Left lung (tissue), 10 donors: ENCODE measurements around the gene PITX1. TPM values are rescaled to one million over a fixed set of nuclear protein-coding genes. Genes with fewer than 3 reads are reported as not detected.

Experiments used
- ATAC-seq: fragments of 200-7000 bp; cut with Tn5 transposase; one replicate; pipeline ENCODE4 v1.9.1; 2020; ENCODE audit warnings: moderate library complexity
- DNase-seq, 4 donors: peaks; one replicate each; pipeline ENCODE4 v3.0.0-alpha.2; 2013 to 2020
- H3K27ac ChIP-seq, 2 donors: fragments of 200-600 bp; sonication (generic) in 1 of 2; one replicate each; pipeline versions ENCODE4 v1.5.0 to v1.8.0; 2020 to 2021
- H3K27me3 ChIP-seq, 2 donors: fragments of 200-600 bp; sonication (generic) in 1 of 2; one replicate each; pipeline versions ENCODE4 v1.5.0 to v1.8.0; 2020 to 2021
- H3K36me3 ChIP-seq, 2 donors: fragments of 200-600 bp; sonication (generic) in 1 of 2; one replicate each; pipeline versions ENCODE4 v1.5.0 to v1.8.0; 2020 to 2021
- H3K4me1 ChIP-seq, 2 donors: fragments of 200-600 bp; one replicate each; pipeline ENCODE4 v1.8.0; 2021
- H3K4me3 ChIP-seq, 2 donors: fragments of 200-600 bp; sonication (generic) in 1 of 2; one replicate each; pipeline versions ENCODE4 v1.5.0 to v1.8.0; 2020 to 2021; ENCODE audit warnings: mild to moderate bottlenecking in 1 of 2
- H3K9me3 ChIP-seq, 2 donors: fragments of 200-600 bp; sonication (generic) in 1 of 2; one replicate each; pipeline versions ENCODE4 v1.5.0 to v1.8.0; 2020 to 2021
- intact Hi-C, 2 donors: fragments of 100-400 bp; cut with DNase I; formaldehyde crosslinking; loops; one replicate each; pipeline versions ENCODE4 v1.11.2 to v1.14.2; 2022
- polyA plus RNA-seq, 6 donors: library from polyadenylated mRNA; unstranded; fragments of 120-200 nt; gene quantifications; one replicate each; pipeline ENCODE4 v1.2.1, GENCODE V29; 2013; ENCODE audit not compliant: insufficient read length in 6 of 6
- total RNA-seq, 2 donors: library from RNA; stranded (reverse); fragmentation: NEBNext Ultra II Directional; extraction: Animal tissue kit (Norgen Biotek cat#: 25700); gene quantifications; one replicate each; pipeline ENCODE4 v1.2.1, GENCODE V29; 2021
- TF ChIP-seq, protein P1 (sequence below), 2 donors: fragments of 200-600 bp; sonication (generic) in 1 of 2; IDR thresholded peaks; one replicate each; pipeline versions ENCODE4 v1.5.0 to v1.8.0; 2021; ENCODE audit warnings: antibody characterized with exemption in 2 of 2
- donor health status: DM: no; HTN: yes; CAD: no.
- donor health status: DM: no; HTN: no; CAD: no.

The PITX1 gene
- total and polyA plus RNA-seq, 8 donors, result 0.17 to 0.68 (median 0.32) TPM; not detected in 1

DNA sequence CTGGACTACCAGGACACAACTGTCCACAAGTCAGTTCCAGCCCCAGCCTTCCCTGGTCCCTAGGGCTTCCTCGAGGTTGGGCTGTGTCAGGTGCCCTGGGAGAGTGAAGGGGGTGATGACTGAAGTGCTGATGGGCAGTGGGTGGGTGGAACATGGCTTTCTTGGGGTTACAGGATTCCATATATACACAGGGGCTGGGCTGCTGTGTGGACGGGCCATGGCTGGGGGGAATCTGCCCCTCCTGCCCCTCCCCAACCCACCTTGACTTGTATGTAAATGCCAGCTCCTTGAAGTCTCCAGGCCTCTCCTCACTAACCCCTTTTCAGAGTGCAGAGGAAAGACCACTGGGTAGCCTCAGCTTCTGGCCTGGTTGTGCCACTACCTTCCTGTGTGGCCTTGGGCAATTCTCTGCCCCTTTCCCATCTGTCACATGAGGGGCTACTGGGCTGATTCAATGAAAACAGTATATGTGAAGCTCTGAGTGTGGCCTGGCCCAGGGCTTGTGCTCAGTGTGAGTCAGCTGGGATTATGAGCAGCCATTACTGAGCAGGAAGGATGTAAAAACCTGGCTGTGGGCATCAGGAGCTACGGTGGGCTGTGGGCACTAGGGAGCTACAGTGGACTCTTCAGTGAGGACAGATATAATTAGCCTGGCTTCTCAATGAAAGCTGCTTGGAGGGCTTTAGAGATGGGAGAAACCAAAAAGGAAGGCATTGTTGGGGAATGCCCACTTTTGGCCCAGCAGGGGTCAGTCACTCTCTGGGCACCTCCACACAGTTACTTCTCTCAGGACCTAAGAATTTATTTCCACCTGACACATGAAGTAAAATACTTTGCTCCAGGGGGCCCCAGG lies 23.3 kb downstream of the PITX1 start:
- Histone ChIP-seq H3K9me3 (no peaks in the 10 kb centered on the region), H3K27me3 (no peaks in the 10 kb centered on the region), H3K36me3 (no peaks in the 10 kb centered on the region), H3K27ac (no peak overlapping the region), H3K4me3 (no peak overlapping the region), H3K4me1 (no peaks in the 10 kb centered on the region)
- DNase-seq (peak in 1 of 4 donors; percentile 34), ATAC-seq (no peak)
- TF ChIP-seq, protein P1, sequence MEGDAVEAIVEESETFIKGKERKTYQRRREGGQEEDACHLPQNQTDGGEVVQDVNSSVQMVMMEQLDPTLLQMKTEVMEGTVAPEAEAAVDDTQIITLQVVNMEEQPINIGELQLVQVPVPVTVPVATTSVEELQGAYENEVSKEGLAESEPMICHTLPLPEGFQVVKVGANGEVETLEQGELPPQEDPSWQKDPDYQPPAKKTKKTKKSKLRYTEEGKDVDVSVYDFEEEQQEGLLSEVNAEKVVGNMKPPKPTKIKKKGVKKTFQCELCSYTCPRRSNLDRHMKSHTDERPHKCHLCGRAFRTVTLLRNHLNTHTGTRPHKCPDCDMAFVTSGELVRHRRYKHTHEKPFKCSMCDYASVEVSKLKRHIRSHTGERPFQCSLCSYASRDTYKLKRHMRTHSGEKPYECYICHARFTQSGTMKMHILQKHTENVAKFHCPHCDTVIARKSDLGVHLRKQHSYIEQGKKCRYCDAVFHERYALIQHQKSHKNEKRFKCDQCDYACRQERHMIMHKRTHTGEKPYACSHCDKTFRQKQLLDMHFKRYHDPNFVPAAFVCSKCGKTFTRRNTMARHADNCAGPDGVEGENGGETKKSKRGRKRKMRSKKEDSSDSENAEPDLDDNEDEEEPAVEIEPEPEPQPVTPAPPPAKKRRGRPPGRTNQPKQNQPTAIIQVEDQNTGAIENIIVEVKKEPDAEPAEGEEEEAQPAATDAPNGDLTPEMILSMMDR (IDR thresholded peaks at IDR 0.05), result no peak
- intact Hi-C loops, result no loop called here

DNA sequence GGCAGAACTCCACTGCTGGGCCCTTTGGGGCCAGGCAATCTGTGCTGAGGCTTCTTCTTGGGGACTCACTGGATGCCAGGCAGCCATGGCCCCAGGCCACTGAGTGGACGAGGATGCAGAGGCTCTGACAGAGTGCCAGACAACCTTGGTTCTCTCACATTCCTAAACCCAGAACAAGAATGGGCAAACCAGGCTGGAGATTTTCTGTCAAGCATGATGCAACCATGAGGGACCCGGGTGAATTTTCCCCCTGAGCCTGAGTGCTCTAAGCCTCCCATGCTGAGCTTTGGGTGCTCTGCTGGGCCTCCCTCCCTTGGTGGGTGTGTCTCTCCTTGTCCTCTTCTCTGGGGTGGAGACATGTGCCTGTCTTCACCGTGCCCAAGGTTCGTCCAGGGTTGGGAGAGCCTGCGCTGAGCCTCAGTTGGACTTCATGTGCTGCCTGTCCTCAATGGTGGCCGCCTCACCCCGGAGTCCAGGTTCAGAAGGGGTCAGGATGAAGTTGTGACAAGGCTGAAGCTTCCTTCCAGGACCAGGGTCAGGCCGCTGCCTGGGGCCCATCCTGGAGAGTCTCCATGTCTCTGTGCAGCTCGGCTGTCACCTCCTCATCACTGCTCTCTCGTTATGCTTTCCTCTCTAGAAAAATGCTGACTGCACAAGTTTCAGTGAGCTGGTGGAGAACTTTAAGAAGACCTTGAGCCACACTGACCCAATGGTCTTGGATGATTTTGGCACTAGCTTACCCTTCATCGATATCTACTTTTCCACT lies 24.1 kb downstream of the PITX1 start:
- intact Hi-C loops, result no loop called here
- Histone ChIP-seq H3K4me3 (no peak overlapping the region), H3K4me1 (no peaks in the 10 kb centered on the region), H3K27me3 (no peaks in the 10 kb centered on the region), H3K36me3 (no peaks in the 10 kb centered on the region), H3K9me3 (no peaks in the 10 kb centered on the region), H3K27ac (no peak overlapping the region)
- DNase-seq (peak in 1 of 4 donors; percentile 54), ATAC-seq (no peak)
- TF ChIP-seq, protein P1 (IDR thresholded peaks at IDR 0.05), result no peak

DNA sequence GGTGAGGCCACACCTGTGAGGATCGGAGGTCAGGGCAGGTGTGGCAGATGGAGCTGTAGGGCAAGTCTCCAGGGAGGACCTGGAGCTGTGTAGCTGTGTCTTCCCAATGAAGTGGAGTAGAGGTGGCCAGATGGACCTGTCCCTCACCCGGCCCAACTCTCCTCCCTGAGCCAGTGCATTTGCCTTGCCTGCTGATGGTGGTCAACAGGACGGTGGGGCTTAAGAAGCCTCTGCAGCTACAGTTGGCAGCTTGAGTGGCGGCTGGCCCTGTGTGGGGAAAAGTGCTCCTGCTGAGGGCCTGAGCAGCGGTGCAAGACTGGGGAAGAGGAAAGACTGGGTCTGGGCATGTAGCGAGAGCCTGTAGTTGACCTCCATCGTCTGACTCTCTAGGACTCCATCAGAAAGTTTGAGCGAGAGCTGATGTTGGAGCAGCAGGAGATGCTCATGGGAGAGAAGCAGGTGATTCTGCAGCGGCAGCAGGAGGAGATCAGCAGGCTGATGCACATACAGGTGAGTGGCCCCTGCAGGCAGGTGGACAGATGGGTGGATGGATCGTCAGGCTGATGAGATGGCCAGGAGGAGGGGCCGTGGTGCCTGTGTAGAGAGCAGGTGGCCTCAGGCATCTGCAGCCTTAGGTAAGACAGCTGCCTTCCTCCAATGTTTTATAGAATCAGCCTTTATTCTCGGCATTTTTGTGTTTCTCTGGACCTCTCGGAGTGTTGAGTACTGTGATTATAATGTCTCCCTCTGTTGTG lies 24.9 kb downstream of the PITX1 start:
- Histone ChIP-seq H3K27ac (no peak overlapping the region), H3K4me3 (no peak overlapping the region), H3K4me1 (no peaks in the 10 kb centered on the region), H3K9me3 (no peaks in the 10 kb centered on the region), H3K36me3 (no peaks in the 10 kb centered on the region), H3K27me3 (no peaks in the 10 kb centered on the region)
- DNase-seq, result peak in 1 of 4 donors; percentile 53
- ATAC-seq, result no peak
- intact Hi-C loops, result no loop called here
- TF ChIP-seq, protein P1 (IDR thresholded peaks at IDR 0.05), result no peak

DNA sequence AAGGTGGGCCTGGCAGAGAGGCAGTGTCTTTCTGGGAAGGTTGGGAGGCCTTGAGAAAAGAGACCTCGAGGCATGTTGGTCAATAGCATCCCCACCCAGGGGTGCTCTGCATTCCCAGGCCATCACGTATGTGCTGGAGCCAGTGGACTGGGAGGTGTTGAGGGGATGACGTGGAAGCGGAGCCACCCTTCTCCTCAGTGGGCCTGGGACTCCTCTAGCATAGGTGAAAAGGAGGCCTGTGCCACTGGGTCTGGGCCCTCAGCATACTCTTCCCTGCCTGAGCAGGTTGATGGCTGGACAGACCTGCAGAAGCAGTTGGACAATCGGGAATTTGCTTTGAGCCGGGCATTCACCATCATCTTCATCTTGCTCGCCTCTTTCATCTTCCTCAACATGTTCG lies 25.5 kb downstream of the PITX1 start:
- no peak overlapping the region for H3K27ac ChIP-seq
- TF ChIP-seq, protein P1 (IDR thresholded peaks at IDR 0.05), result no peak
- DNase-seq (peak in 1 of 4 donors; percentile 41), ATAC-seq (no peak)
- no peak overlapping the region for H3K4me3 ChIP-seq
- intact Hi-C loops, result no loop called here
- no peaks in the 10 kb centered on the region for H3K4me1 ChIP-seq
- H3K27me3 ChIP-seq, result no peaks in the 10 kb centered on the region
- H3K9me3 ChIP-seq, result no peaks in the 10 kb centered on the region
- H3K36me3 ChIP-seq, result no peaks in the 10 kb centered on the region
